Heart right ventricle (tissue), 16 donors: ENCODE data around the gene CCL7. TPM values are rescaled to one million over a fixed set of nuclear protein-coding genes. Genes with fewer than 3 reads are reported as not detected.

Source experiments
- ATAC-seq, 8 donors: fragments of 200-7000 bp; cut with Tn5 transposase; one replicate each; pipeline ENCODE4 v1.9.1; 2020; ENCODE audit warnings: mild to moderate bottlenecking in 8 of 8, moderate library complexity in 8 of 8, moderate number of reproducible peaks in 1 of 8
- DNase-seq, 2 donors: peaks; one replicate each; pipeline ENCODE4 v3.0.0-alpha.2; 2020
- H3K27ac ChIP-seq, 10 donors: fragments of 200-600 bp; sonication (generic) in 2 of 10; one replicate each; pipeline versions ENCODE4 v1.5.0 to v1.8.0; 2020 to 2022; ENCODE audit warnings: mild to moderate bottlenecking in 3 of 10
- H3K27me3 ChIP-seq, 7 donors: fragments of 200-600 bp; one replicate each; pipeline ENCODE4 v1.8.0; 2021 to 2022; ENCODE audit warnings: mild to moderate bottlenecking in 2 of 7
- H3K36me3 ChIP-seq, 9 donors: fragments of 200-600 bp; sonication (generic) in 1 of 9; one replicate each; pipeline versions ENCODE4 v1.5.0 to v1.8.0; 2020 to 2022; ENCODE audit warnings: mild to moderate bottlenecking in 2 of 9
- H3K4me1 ChIP-seq, 9 donors: fragments of 200-600 bp; sonication (generic) in 1 of 9; one replicate each; pipeline versions ENCODE4 v1.5.0 to v1.8.0; 2020 to 2022; ENCODE audit warnings: mild to moderate bottlenecking in 4 of 9
- H3K4me3 ChIP-seq, 10 donors: fragments of 200-600 bp; sonication (generic) in 2 of 10; one replicate each; pipeline versions ENCODE4 v1.5.0 to v1.8.0; 2020 to 2022; ENCODE audit warnings: mild to moderate bottlenecking in 7 of 10, moderate library complexity in 2 of 10
- H3K9me3 ChIP-seq, 11 donors: fragments of 200-600 bp in 10 of 11; sonication (generic) in 2 of 11; one replicate each; pipeline versions ENCODE4 v1.5.0 to v1.8.0; 2013 to 2022; ENCODE audit warnings: mild to moderate bottlenecking in 2 of 11, control low read depth in 1 of 11, moderate library complexity in 1 of 11
- CTCF ChIP-seq, 9 donors: fragments of 200-600 bp; sonication (generic) in 2 of 9; IDR thresholded peaks; one replicate each; pipeline versions ENCODE4 v1.5.0 to v1.8.0; 2021 to 2022; ENCODE audit warnings: antibody characterized with exemption in 9 of 9, mild to moderate bottlenecking in 5 of 9, moderate library complexity in 1 of 9
- WGBS, 2 donors: extraction: QIAGEN DNeasy Blood & Tissue Kit; methylation state at CpG; one replicate each; pipeline ENCODE4 v1.1.7; 2013; ENCODE audit warnings: inconsistent platforms in 1 of 2; 5-methylcytosine and 5-hydroxymethylcytosine counted together
- intact Hi-C, 10 donors: fragments of 100-400 bp; cut with DNase I; formaldehyde crosslinking; loops; one replicate each; pipeline versions ENCODE4 v1.11.1 to v1.14.2; 2022
- polyA plus RNA-seq, 2 donors: library from polyadenylated mRNA; stranded (reverse); fragments of 200-250 nt; gene quantifications; one replicate each; pipeline ENCODE4 v1.2.3, GENCODE V29; 2013
- total RNA-seq, 10 donors: library from RNA; stranded (reverse); fragmentation: NEBNext Ultra II Directional in 3 of 10; extraction: Animal tissue kit (Norgen Biotek cat#: 25700) in 3 of 10; gene quantifications; one replicate each; pipeline versions ENCODE4 v1.2.1 to v1.2.4, GENCODE V29; 2021 to 2023
- donor health status: Arrhythmogenic right ventricular cardiomyopathy.
- donor health status: ischemic (EF 13 %, LVEDD 7.1; RV severe dilation, severe dysfunction).
- donor health status: healthy with polysubstance abuse.
- donor health status: DM: no; HTN: yes; CAD: no.
- donor health status: DM: no; HTN: no; CAD: no.
- donor health status: ischemic (EF 25% LVEDD 6.9; RV normal size, moderate dysfunction).
- donor health status: ischemic (EF 25% LVEDD 5.7; RV mildly dilated, moderate dysfunction).
- donor health status: healthy.
- donor health status: DM: yes; HTN: yes; CAD: no.
- donor health status: Ischemic cardiomyopathy.
- donor health status: ischemic (EF 35%, LVEDD 5.7; RV mildly dilated, moderate dysfunction).
- donor health status: nonischemic (EF 11% LVEDD 7.7; RV severe dilation, severe dysfunction).
- donor health status: DM: yes; HTN: yes; CAD: no.
- donor health status: PGD.
- donor health status: ischemic (EF 29% LVEDD 5.4; RV normal size, mild dysfunction).
- donor health status: nonischemic (EF 23%, LVEDD 6.1; RV moderate dilation, normal function).

Gene CCL7
- total and polyA plus RNA-seq, 12 donors: 0.29 to 0.65 TPM; not detected in 10

GRCh38 chr17:34299027-34299426 is 29.0 kb downstream of the CCL7 start:
- peaks cover 6 to 38% (median 26%) of the 10 kb centered on the region in 9 donors for H3K4me1 ChIP-seq
- H3K27me3 ChIP-seq: no peaks in the 10 kb centered on the region
- no peak for TF ChIP-seq CTCF (IDR thresholded peaks at IDR 0.05)
- intact Hi-C loops: no loop called here
- H3K27ac ChIP-seq: peak overlapping the region in 1 of 10 donors; percentile 78
- DNase-seq (no peak), ATAC-seq (no peak)
- WGBS, 2 donors: 92 to 98% methylated on average over 2 of the region's 2 CpGs
- H3K9me3 ChIP-seq: no peaks in the 10 kb centered on the region
- H3K36me3 ChIP-seq: no peaks in the 10 kb centered on the region
- no peak overlapping the region for H3K4me3 ChIP-seq

GRCh38 chr17:34299956-34300577 is 30.0 kb downstream of the CCL7 start:
- Histone ChIP-seq H3K4me1 (peaks cover 6 to 38% (median 26%) of the 10 kb centered on the region in 9 donors), H3K9me3 (no peaks in the 10 kb centered on the region), H3K27ac (peak overlapping the region in 9 of 10 donors; percentile 11 to 78 (median 46)), H3K36me3 (no peaks in the 10 kb centered on the region), H3K27me3 (no peaks in the 10 kb centered on the region), H3K4me3 (no peak overlapping the region)
- 55 to 75% methylated on average over 3 of the region's 3 CpGs for WGBS, 2 donors
- intact Hi-C loops: loop anchor here in 4 of 10 donors (5.0 kb wide), 2 partner anchors 43 to 48 kb away; partner anchors contain the start of gene CCL2 (in 1 of the 4)
- no peak for TF ChIP-seq CTCF (IDR thresholded peaks at IDR 0.05)
- no peak for DNase-seq
- peak in 2 of 8 donors; percentile 35 to 44 for ATAC-seq

- intact Hi-C loops: loop anchor here in 4 of 10 donors (5.0 kb wide), 2 partner anchors 44 to 49 kb away; partner anchors contain the start of gene CCL2 (in 1 of the 4)
- H3K27me3 ChIP-seq: no peaks in the 10 kb centered on the region
Measured at GRCh38 chr17:34300652-34301370, 30.8 kb downstream of the CCL7 start.

More at GRCh38 chr17:34300652-34301370, 30.8 kb downstream of the CCL7 start:
- H3K36me3 ChIP-seq: no peaks in the 10 kb centered on the region
- ATAC-seq: peak in 7 of 8 donors; percentile 39 to 82 (median 51)
- peaks cover 6 to 41% (median 26%) of the 10 kb centered on the region in 9 donors for H3K4me1 ChIP-seq
- DNase-seq: no peak
- no peak overlapping the region for H3K4me3 ChIP-seq
- 46 to 59% methylated on average over 3 of the region's 3 CpGs for WGBS, 2 donors
- no peak for TF ChIP-seq CTCF (IDR thresholded peaks at IDR 0.05)
- peak overlapping the region in 9 of 10 donors; percentile 30 to 78 (median 49) for H3K27ac ChIP-seq
- H3K9me3 ChIP-seq: no peaks in the 10 kb centered on the region
